OCI-LY1 (cell line): Measurements from ENCODE around the gene COG6.

Experiments
- CTCF ChIP-seq: fragments of 200-600 bp; sonication (generic), shearing (Covaris generic); IDR thresholded peaks from 2 replicates; pipeline ENCODE4 v1.5.1; 2017; ENCODE audit warnings: mild to moderate bottlenecking, antibody characterized with exemption, low read length, moderate library complexity, mixed read lengths
- EZH2 ChIP-seq: fragments of 200-600 bp; sonication (generic), shearing (Covaris generic); IDR thresholded peaks from 2 replicates; pipeline ENCODE4 v1.8.0; 2017; ENCODE audit warnings: borderline replicate concordance, mixed run types, mild to moderate bottlenecking, antibody characterized with exemption, low read length, moderate library complexity, mixed read lengths

GRCh38 chr13:39767791-39768517 is 112.5 kb downstream of the COG6 start:
- TF ChIP-seq CTCF (no peak), EZH2 (no peak)
